Left lung (tissue), 10 donors: Measurements from ENCODE around the gene EDDM13. TPM values are rescaled to one million over a fixed set of nuclear protein-coding genes. Genes with fewer than 3 reads are reported as not detected.
A peak's percentile ranks its signal among the peaks of the same experiment; 100 is the strongest.

Experiments
- ATAC-seq: fragments of 200-7000 bp; cut with Tn5 transposase; one replicate; pipeline ENCODE4 v1.9.1; 2020; ENCODE audit warnings: moderate library complexity
- DNase-seq, 4 donors: peaks; one replicate each; pipeline ENCODE4 v3.0.0-alpha.2; 2013 to 2020
- H3K27ac ChIP-seq, 2 donors: fragments of 200-600 bp; sonication (generic) in 1 of 2; one replicate each; pipeline versions ENCODE4 v1.5.0 to v1.8.0; 2020 to 2021
- H3K27me3 ChIP-seq, 2 donors: fragments of 200-600 bp; sonication (generic) in 1 of 2; one replicate each; pipeline versions ENCODE4 v1.5.0 to v1.8.0; 2020 to 2021
- H3K36me3 ChIP-seq, 2 donors: fragments of 200-600 bp; sonication (generic) in 1 of 2; one replicate each; pipeline versions ENCODE4 v1.5.0 to v1.8.0; 2020 to 2021
- H3K4me1 ChIP-seq, 2 donors: fragments of 200-600 bp; one replicate each; pipeline ENCODE4 v1.8.0; 2021
- H3K4me3 ChIP-seq, 2 donors: fragments of 200-600 bp; sonication (generic) in 1 of 2; one replicate each; pipeline versions ENCODE4 v1.5.0 to v1.8.0; 2020 to 2021; ENCODE audit warnings: mild to moderate bottlenecking in 1 of 2
- H3K9me3 ChIP-seq, 2 donors: fragments of 200-600 bp; sonication (generic) in 1 of 2; one replicate each; pipeline versions ENCODE4 v1.5.0 to v1.8.0; 2020 to 2021
- CTCF ChIP-seq, 2 donors: fragments of 200-600 bp; sonication (generic) in 1 of 2; IDR thresholded peaks; one replicate each; pipeline versions ENCODE4 v1.5.0 to v1.8.0; 2021; ENCODE audit warnings: antibody characterized with exemption in 2 of 2
- intact Hi-C, 2 donors: fragments of 100-400 bp; cut with DNase I; formaldehyde crosslinking; loops; one replicate each; pipeline versions ENCODE4 v1.11.2 to v1.14.2; 2022
- polyA plus RNA-seq, 6 donors: library from polyadenylated mRNA; unstranded; fragments of 120-200 nt; gene quantifications; one replicate each; pipeline ENCODE4 v1.2.1, GENCODE V29; 2013; ENCODE audit not compliant: insufficient read length in 6 of 6
- total RNA-seq, 2 donors: library from RNA; stranded (reverse); fragmentation: NEBNext Ultra II Directional; extraction: Animal tissue kit (Norgen Biotek cat#: 25700); gene quantifications; one replicate each; pipeline ENCODE4 v1.2.1, GENCODE V29; 2021
- donor health status: DM: no; HTN: yes; CAD: no.
- donor health status: DM: no; HTN: no; CAD: no.

The EDDM13 gene
- total and polyA plus RNA-seq, 8 donors: 4.1 to 10.1 (median 6.2) TPM; not detected in 2

- ATAC-seq: no peak
- Histone ChIP-seq H3K27ac (no peak overlapping the region), H3K36me3 (no peaks in the 10 kb centered on the region), H3K4me3 (no peak overlapping the region), H3K9me3 (no peaks in the 10 kb centered on the region), H3K27me3 (no peaks in the 10 kb centered on the region), H3K4me1 (no peaks in the 10 kb centered on the region)
- no peak for TF ChIP-seq CTCF (IDR thresholded peaks at IDR 0.05)
- intact Hi-C loops: no loop called here
- DNase-seq: no peak
These were observed 9.2 kb upstream of the EDDM13 start for GRCh38 chr19:56263319-56263718.

DNA sequence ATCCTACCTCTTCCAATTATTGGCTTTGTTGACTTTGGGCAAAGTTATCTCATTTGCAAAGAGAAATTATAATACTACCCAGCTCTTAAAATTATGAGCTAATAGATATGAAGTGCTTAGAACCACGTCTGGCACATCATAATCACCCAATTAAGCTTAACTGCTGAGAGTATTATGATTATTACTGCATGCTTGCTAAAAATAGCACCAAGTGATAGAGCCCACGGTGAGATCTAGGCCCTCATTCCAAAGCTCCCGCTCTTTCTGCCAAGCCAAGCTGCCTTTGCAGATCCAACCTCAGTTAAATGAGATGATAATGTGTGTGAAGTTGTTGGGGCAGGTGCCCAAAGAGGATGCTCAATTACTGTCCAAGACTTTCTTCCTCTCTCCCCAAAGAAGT, 6.5 kb upstream of the EDDM13 start:
- Histone ChIP-seq H3K4me1 (peaks cover 0 to 3% of the 10 kb centered on the region in 2 donors), H3K9me3 (no peaks in the 10 kb centered on the region), H3K27me3 (no peaks in the 10 kb centered on the region), H3K27ac (no peak overlapping the region), H3K36me3 (no peaks in the 10 kb centered on the region), H3K4me3 (no peak overlapping the region)
- intact Hi-C loops: no loop called here
- no peak for ATAC-seq
- no peak for DNase-seq
- TF ChIP-seq CTCF (IDR thresholded peaks at IDR 0.05): no peak

- DNase-seq: no peak
- no peak overlapping the region for H3K27ac ChIP-seq
- no peaks in the 10 kb centered on the region for H3K9me3 ChIP-seq
- no peak for TF ChIP-seq CTCF (IDR thresholded peaks at IDR 0.05)
- no peak overlapping the region for H3K4me3 ChIP-seq
- peaks cover 0 to 3% of the 10 kb centered on the region in 2 donors for H3K4me1 ChIP-seq
- H3K36me3 ChIP-seq: no peaks in the 10 kb centered on the region
- intact Hi-C loops: no loop called here
- H3K27me3 ChIP-seq: no peaks in the 10 kb centered on the region
- no peak for ATAC-seq
These were observed 3.2 kb upstream of the EDDM13 start for GRCh38 chr19:56269348-56269747.

DNA sequence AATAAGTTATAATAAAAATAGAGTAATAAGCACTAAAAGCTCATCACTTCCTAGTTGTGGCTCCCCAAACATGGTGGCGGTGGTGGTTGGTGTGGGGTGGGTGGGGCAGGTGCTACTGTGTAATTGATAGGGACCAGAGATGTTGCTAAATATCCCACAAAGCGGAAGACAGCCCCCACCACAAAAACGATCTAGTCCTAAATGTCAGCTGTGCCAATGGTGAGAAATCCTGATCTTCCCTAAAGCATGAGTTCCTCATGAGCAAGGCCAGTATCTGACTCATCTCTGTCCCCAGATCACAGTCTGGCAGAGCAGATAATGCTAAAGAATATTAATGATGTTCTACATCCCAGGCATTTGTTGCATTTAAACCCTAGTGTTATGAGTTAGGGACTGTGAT, 1.9 kb upstream of the EDDM13 start:
- DNase-seq (peak in 1 of 4 donors; percentile 39), ATAC-seq (peak; percentile 73)
- no peaks in the 10 kb centered on the region for H3K36me3 ChIP-seq
- H3K9me3 ChIP-seq: no peaks in the 10 kb centered on the region
- peak overlapping the region in 1 of 2 donors; percentile 23 for H3K27ac ChIP-seq
- intact Hi-C loops: no loop called here
- no peak for TF ChIP-seq CTCF (IDR thresholded peaks at IDR 0.05)
- H3K4me1 ChIP-seq: peaks cover 0 to 3% of the 10 kb centered on the region in 2 donors
- H3K4me3 ChIP-seq: no peak overlapping the region
- no peaks in the 10 kb centered on the region for H3K27me3 ChIP-seq

GRCh38 chr19:56271151-56271550, 1.4 kb upstream of the EDDM13 start:
- intact Hi-C loops: no loop called here
- TF ChIP-seq CTCF (IDR thresholded peaks at IDR 0.05): no peak
- no peaks in the 10 kb centered on the region for H3K9me3 ChIP-seq
- H3K4me1 ChIP-seq: peaks cover 0 to 3% of the 10 kb centered on the region in 2 donors
- H3K36me3 ChIP-seq: no peaks in the 10 kb centered on the region
- ATAC-seq (no peak), DNase-seq (no peak)
- peak overlapping the region in 1 of 2 donors; percentile 23 for H3K27ac ChIP-seq
- no peak overlapping the region for H3K4me3 ChIP-seq
- H3K27me3 ChIP-seq: no peaks in the 10 kb centered on the region
